Cortex of kidney (tissue), 1 donor: ENCODE results near the gene EEF2.
"Not testable (repeated sequence)": the region's sequence is repeated elsewhere in the genome, so short reads cannot be mapped to it uniquely, and the experiment has no call there.

Source experiments
- DNase-seq: peaks from one replicate; lab custom pipeline; 2025; lab: John Stamatoyannopoulos, UW

Gene EEF2

GRCh38 chr19:4014541-4015491 lies 29.6 kb upstream of the EEF2 start:
- DNase-seq = no peak

GRCh38 chr19:4013886-4014540 lies 28.8 kb upstream of the EEF2 start:
- DNase-seq = no peak

- no peak for DNase-seq
Observed at GRCh38 chr19:4012975-4013634, 27.8 kb upstream of the EEF2 start.

GRCh38 chr19:4012092-4012974 lies 27.1 kb upstream of the EEF2 start:
- no peak for DNase-seq

- DNase-seq = not testable (repeated sequence)
Observed at GRCh38 chr19:4011430-4011829, 26.2 kb upstream of the EEF2 start.

GRCh38 chr19:4010808-4011110 lies 25.5 kb upstream of the EEF2 start:
- no peak for DNase-seq

- no peak for DNase-seq
Observed at GRCh38 chr19:4009990-4010807, 24.9 kb upstream of the EEF2 start.

- no peak for DNase-seq
Observed at GRCh38 chr19:4007836-4008539, 22.7 kb upstream of the EEF2 start.

- no peak for DNase-seq
Observed at GRCh38 chr19:4007021-4007835, 22.0 kb upstream of the EEF2 start, which contains the start of gene PIAS4. Gene PIAS4 (plus strand): TSS chr19:4007736. CDS start chr19:4007761, 25 bp downstream.

GRCh38 chr19:4005436-4005835 lies 20.2 kb upstream of the EEF2 start:
- DNase-seq = not testable (repeated sequence)

- DNase-seq = not testable (repeated sequence)
Observed at GRCh38 chr19:4000798-4001197, 15.5 kb upstream of the EEF2 start.

GRCh38 chr19:3998667-3999412 lies 13.6 kb upstream of the EEF2 start:
- not testable (repeated sequence) for DNase-seq

- DNase-seq = no peak
Observed at GRCh38 chr19:3995607-3996006, 10.3 kb upstream of the EEF2 start.

- DNase-seq = no peak
Observed at GRCh38 chr19:3990815-3991117, 5.5 kb upstream of the EEF2 start.

- no peak for DNase-seq
Observed at GRCh38 chr19:3987619-3988371, 2.5 kb upstream of the EEF2 start.

GRCh38 chr19:3986260-3987041 lies 1.2 kb upstream of the EEF2 start:
- no peak for DNase-seq

- DNase-seq = no peak
Observed at GRCh38 chr19:3985643-3986259, 488 bp upstream of the EEF2 start.
